ENCODE data around the gene SOX18.

Gene SOX18

GRCh38 chr20:64080013-64080812, 30.8 kb upstream of the SOX18 start, which contains the start of gene OPRL1:
Gene OPRL1 (plus strand): TSS chr20:64080082. CDS start chr20:64092721, 12,639 bp downstream.
- no peak for DNase-seq (ENCODE audit: low read depth)

DNA sequence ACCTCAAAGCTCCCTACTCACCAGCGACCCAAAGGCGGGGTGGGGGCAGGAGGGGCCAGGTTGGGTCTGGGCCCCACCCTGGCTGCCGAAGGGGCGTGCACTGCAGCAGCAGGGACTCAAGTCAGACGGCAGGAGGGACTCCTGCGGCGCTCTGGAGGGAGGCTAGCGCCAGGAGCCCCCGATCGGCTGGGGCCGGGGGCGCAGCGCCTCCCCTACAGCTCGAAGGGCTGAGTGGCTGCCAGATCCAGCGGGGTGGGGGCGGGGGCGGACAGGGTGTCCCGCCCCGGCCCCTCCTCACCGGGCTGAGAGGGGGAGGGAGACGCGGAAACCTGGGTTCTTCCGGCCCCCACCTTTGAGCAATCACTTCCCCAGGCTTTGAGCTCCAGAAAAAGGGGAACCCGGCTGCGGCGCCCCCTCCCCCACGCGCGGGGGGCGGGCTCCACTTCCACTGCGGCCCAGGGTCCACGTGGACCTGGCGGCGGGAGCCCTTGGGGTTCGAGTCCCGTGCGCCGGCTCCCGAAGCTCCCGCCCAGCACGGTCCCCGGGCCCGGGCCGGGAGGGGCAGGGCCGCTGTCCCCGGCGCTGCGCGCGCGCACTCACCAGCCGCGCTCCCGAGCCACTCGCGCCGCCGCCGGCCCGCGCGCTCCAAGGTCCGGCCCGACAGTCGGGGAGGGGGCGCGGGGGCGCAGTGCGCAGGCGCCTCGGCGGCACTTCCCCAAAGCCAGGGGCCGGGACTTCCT, 30.0 kb upstream of the SOX18 start, which contains the start of gene RGS19:
RGS19 (minus strand) TSS at position 246 of the 740 bp plus-strand sequence. CDS start 2,632 bp downstream, outside the sequence.
- no peak for DNase-seq (ENCODE audit: low read depth)

DNA sequence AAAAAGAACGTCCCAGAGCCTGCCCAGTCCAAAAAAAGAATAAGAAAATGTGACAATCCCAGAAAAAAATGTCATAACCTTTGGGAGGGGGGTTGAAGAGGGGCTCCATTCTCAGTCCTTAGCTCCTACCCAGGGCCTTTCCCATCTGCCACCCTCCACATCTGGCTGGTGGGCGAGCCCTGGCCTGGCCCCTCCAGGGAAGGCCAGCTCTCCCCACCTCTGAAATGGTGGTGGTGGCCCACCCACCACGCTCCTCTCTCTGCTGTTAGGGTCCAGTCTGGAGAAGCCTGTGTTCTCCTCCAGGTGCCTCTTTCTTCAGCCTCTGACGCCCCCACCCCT, 29.5 kb upstream of the SOX18 start:
- DNase-seq (ENCODE audit: low read depth): no peak

DNA sequence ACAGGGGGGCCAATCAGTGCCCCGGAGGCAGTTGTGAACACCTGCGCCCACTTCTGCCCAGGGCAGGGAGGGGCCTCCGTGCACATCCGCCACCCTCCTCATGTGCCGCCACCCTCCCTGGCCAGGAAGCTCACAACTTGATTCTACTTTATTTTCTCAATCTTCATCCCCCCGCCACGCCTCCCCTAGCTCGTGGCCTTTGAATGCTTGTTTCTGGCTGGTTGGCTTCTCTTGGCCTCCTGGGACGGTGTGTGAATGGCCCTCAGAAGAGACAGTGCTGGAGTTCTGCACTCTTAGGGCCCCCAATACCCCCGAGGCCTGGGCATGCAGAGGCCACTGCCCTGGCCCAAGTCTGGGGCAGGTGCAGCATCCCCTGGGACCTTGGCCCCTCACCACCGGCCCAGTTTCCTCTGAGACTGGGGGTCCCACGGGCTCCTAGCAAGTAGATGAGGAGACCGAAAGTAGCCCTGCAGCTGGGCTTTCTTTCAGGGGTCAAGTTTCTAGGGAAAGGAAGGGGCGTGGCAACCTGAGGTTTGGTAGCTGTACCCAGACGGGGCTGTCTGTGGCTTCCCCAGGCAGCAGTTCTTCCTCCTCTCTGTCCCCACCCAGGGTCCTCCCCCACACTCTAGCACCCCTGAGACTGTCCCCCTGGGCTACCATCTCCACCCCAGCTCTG, 28.6 kb upstream of the SOX18 start:
- no peak for DNase-seq (ENCODE audit: low read depth)

GRCh38 chr20:64077541-64077875, 28.1 kb upstream of the SOX18 start:
- DNase-seq (ENCODE audit: low read depth): no peak

DNA sequence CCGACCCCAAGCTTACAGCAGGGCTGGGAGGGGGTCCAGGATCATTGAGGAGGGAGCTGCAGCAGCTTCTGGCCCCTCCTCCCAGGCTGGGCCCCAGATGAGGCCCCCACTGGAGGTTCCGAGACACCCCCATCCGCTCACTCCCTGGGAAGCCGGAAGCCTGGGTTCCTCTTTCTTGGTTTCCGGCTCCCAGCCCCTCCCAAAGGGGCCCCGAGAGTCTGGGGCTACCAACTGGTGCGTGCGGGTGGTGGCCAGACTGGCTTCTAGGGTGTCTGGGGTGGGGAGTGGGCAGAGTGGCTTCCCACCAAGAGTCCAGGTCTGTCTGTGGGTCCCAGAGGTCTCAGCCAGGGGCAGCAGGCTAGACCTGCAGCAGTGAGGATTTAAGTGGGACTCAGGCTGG, 27.7 kb upstream of the SOX18 start:
- DNase-seq (ENCODE audit: low read depth): no peak

GRCh38 chr20:64076061-64076997, 26.9 kb upstream of the SOX18 start:
- DNase-seq (ENCODE audit: low read depth): no peak

- DNase-seq (ENCODE audit: low read depth): no peak
These were observed 26.1 kb upstream of the SOX18 start for GRCh38 chr20:64075556-64075955.

- DNase-seq (ENCODE audit: low read depth): no peak
These were observed 25.5 kb upstream of the SOX18 start for GRCh38 chr20:64074963-64075362.

DNA sequence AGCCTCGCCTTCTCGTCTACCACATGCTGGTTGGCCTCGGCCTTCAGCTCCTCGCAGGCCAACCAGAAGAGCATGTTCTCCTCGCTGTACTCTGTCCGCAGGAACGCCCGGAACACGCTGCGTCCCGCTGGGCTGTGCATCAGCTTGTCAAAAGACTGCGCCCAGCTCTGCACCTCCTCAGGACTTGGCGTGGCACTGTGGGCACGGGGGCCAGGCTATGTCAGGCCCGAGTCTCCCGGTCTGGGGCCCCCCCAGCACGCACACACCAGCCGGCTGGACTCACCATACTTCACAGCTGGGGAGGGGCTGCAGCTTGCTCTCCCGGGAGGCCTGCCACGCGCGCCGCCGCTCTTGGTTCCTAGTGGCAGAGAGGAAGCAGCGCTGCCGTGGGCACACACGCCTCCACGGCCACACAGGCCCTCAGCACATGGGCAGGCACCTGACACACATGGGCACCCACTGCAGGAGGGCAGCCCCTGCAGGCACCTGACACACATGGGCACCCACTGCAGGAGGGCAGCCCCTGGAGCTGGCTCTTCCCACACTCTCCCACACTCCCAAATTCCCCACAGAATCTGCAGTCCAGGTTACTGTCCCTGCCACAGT, 24.8 kb upstream of the SOX18 start:
- DNase-seq (ENCODE audit: low read depth): no peak

GRCh38 chr20:64073476-64074183, 24.2 kb upstream of the SOX18 start:
- no peak for DNase-seq (ENCODE audit: low read depth)

DNA sequence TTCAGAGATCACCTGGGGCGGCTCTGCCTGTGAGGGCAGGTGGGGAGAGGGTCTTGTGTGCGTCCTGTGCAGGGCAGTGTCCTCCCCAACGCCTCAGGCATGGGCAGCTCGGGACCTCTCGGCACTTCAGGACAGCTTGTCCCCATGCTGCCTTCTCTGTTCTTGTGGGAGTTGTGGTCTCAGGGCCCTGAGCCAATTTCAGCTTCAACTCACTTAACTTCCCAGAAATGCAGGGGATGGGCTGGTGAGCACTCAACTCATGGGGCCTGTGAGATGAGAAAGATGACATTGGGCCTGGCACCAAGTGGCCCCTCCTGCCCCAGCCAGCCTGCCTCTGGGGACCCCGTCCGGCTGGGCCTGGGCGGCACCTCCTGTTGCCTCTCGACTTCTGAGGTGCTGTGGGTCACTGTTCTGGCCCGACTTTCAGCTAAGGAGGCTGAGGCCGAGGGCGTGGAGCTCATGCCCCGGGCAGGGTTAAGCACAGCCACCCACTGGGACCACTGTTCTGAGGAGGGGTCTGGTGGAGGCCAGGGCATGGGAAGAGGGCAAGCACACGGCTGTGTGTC, 23.1 kb upstream of the SOX18 start:
- DNase-seq (ENCODE audit: low read depth): no peak

DNA sequence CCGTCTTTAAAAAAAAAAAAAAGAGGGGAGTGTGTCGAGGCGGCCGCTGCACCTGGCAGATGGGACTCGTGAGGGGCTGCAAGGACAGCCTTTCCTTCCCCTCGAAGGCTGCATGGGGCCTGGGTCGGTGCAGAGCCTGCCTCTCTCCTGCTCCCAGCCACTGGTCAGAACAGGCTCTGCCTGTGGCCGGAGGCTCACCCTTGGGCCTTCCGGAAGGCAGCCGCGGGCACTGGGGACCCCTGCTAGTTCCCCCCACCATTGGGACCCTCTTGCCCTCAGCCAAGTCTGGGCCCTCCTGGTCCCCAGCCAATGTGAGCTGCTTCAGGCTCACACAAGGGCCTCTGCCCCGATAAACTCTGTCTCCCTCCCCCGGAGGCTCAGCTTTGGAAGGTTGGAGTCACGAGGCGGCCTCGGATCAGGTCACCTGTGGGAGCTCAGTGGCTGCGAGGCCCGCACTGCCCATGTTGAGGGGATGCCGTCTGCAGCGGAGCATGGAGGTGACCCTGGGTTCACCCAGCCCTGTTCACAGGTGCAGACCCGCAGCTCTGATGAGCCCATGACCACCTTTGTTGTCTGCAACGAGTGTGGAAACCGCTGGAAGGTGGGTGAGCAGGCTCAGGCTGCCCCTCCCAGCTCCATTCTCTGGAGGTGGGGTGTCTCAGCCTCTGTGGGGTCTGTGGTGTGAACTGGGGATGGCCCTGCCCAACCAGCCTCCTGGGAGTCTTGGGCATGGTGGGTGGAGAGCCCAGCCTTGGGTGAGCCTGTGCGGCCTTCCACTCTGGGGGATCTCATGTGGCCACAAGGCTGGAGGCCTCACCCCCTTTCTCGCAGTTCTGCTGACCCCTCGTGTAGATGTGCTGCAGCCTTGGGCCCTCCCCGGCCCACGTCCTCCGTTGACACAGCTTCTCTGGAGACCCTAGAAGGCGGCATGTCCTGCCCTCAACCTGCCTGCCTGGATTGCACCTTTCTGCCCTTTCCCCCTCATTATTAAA, 22.2 kb upstream of the SOX18 start:
- DNase-seq (ENCODE audit: low read depth): no peak

DNA sequence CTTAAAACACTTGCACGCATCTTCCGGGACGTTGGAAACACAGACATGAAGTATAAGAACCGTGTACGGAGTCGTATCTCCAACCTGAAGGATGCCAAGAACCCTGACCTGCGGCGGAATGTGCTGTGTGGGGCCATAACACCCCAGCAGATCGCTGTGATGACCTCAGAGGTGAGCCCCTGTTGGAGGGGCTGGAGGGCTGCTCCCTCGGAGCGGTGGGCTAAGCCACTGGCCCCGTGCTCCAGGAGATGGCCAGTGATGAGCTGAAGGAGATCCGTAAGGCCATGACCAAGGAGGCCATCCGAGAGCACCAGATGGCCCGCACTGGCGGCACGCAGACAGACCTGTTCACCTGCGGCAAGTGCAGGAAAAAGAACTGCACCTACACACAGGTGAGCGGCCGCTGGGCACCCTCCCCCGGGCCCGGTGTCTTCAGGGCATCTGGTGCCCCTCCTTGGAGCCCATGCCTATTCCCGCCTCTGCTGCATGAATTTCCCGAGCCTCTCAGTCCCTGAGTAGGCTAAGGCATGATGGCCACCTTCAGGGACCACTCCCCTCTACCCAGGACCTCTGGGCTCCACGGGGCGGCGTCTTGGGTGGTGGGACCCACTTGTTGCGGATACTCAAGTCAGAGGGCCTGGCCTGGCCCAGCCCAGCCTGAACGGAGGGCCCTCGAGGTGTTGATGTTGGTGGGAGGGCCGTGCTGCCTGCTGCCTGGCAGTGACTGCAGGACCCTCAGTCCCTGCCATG, 21.0 kb upstream of the SOX18 start:
- no peak for DNase-seq (ENCODE audit: low read depth)

- no peak for DNase-seq (ENCODE audit: low read depth)
These were observed 20.3 kb upstream of the SOX18 start for GRCh38 chr20:64069614-64070243.

GRCh38 chr20:64069209-64069613, 19.8 kb upstream of the SOX18 start:
- DNase-seq (ENCODE audit: low read depth): no peak

- no peak for DNase-seq (ENCODE audit: low read depth)
These were observed 19.2 kb upstream of the SOX18 start for GRCh38 chr20:64068386-64069208.

All from HS-5 (cell line).